CD8-positive, alpha-beta memory T cell (primary cell): Measurements from ENCODE around the gene LGR4. TPM values are rescaled to one million over a fixed set of nuclear protein-coding genes. Genes with fewer than 3 reads are reported as not detected.

Source experiments
- CTCF ChIA-PET: fragments of 350-600 bp; sonication (Branson Sonifier 250); formaldehyde crosslinking; loops from one replicate; lab custom pipeline; 2021; ENCODE audit warnings: antibody characterized with exemption; lab: Charles Lee
- POLR2A ChIA-PET: fragments of 350-600 bp; sonication (Branson Sonifier 250); formaldehyde crosslinking; loops from one replicate; lab custom pipeline; 2021; ENCODE audit warnings: antibody characterized with exemption; lab: Charles Lee
- DNase-seq, 5 donors: peaks; one replicate each; pipeline versions ENCODE4 v3.0.0 to v3.0.0-alpha.2; 2020 to 2022; ENCODE audit warnings: mixed read lengths in 1 of 5
- H3K27ac ChIP-seq: one replicate; pipeline ENCODE4 v1.7.0; 2013; ENCODE audit warnings: low read depth, mild to moderate bottlenecking, low read length, moderate library complexity
- H3K27me3 ChIP-seq: 2 replicates; pipeline ENCODE4 v1.7.0; 2013; ENCODE audit warnings: low read length, mild to moderate bottlenecking; ENCODE audit not compliant: insufficient read depth, poor library complexity, severe bottlenecking
- H3K36me3 ChIP-seq: 2 replicates; pipeline ENCODE4 v1.7.0; 2013; ENCODE audit warnings: mild to moderate bottlenecking, low read length, moderate library complexity; ENCODE audit not compliant: insufficient read depth
- H3K4me1 ChIP-seq: 2 replicates; pipeline ENCODE4 v1.7.0; 2013; ENCODE audit warnings: mild to moderate bottlenecking, low read length, moderate library complexity; ENCODE audit not compliant: insufficient read depth
- H3K4me3 ChIP-seq: 2 replicates; pipeline ENCODE4 v1.7.0; 2013; ENCODE audit warnings: mild to moderate bottlenecking, low read length
- H3K9me3 ChIP-seq: 2 replicates; pipeline ENCODE4 v1.7.0; 2013; ENCODE audit warnings: mild to moderate bottlenecking, low read length
- H3K27ac Mint-ChIP-seq, 8 donors: one replicate each; pipeline ENCODE4 v1.8.0; 2020 to 2021; ENCODE audit warnings: mixed read lengths in 8 of 8, mild to moderate bottlenecking in 6 of 8, inconsistent platforms in 3 of 8, moderate library complexity in 3 of 8
- H3K27me3 Mint-ChIP-seq, 2 donors: one replicate each; pipeline ENCODE4 v1.8.0; 2020 to 2021; ENCODE audit warnings: mixed read lengths in 2 of 2, mild to moderate bottlenecking in 1 of 2, moderate library complexity in 1 of 2
- H3K36me3 Mint-ChIP-seq, 3 donors: one replicate each; pipeline ENCODE4 v1.8.0; 2020 to 2021; ENCODE audit warnings: mixed read lengths in 3 of 3, inconsistent platforms in 1 of 3, mild to moderate bottlenecking in 1 of 3
- H3K4me1 Mint-ChIP-seq, 3 donors: one replicate each; pipeline ENCODE4 v1.8.0; 2020 to 2021; ENCODE audit warnings: mixed read lengths in 3 of 3, inconsistent platforms in 1 of 3, mild to moderate bottlenecking in 1 of 3
- H3K4me3 Mint-ChIP-seq, 7 donors: one replicate each; pipeline ENCODE4 v1.8.0; 2020 to 2021; ENCODE audit warnings: mixed read lengths in 7 of 7, mild to moderate bottlenecking in 6 of 7, moderate library complexity in 4 of 7, inconsistent platforms in 2 of 7
- H3K9me3 Mint-ChIP-seq, 5 donors: one replicate each; pipeline ENCODE4 v1.8.0; 2020 to 2022; ENCODE audit warnings: mixed read lengths in 5 of 5, mild to moderate bottlenecking in 3 of 5, moderate library complexity in 2 of 5, inconsistent platforms in 1 of 5
- polyA plus RNA-seq: library from polyadenylated mRNA; unstranded; fragments of 300-500 nt; fragmentation: Illumina TruSeq; gene quantifications from one replicate; pipeline ENCODE4 v1.2.3, GENCODE V29; 2021
- total RNA-seq, 2 experiments: library from RNA; stranded (reverse); gene quantifications; one replicate each; pipeline ENCODE4 v1.2.3, GENCODE V29; 2021

Gene LGR4
- total and polyA plus RNA-seq, 3 experiments from 2014 or later: 0.04 to 0.39 (median 0.07) TPM

- no peak overlapping the region for H3K27ac ChIP-seq
- Mint-ChIP-seq H3K27me3 (no peaks in the 10 kb centered on the region), H3K36me3 (peaks cover 0 to 2% (median 0%) of the 10 kb centered on the region in 3 donors), H3K4me1 (peaks cover 0 to 8% (median 0%) of the 10 kb centered on the region in 3 donors), H3K27ac (no peak overlapping the region), H3K4me3 (no peak overlapping the region), H3K9me3 (no peaks in the 10 kb centered on the region)
- H3K4me3 ChIP-seq: no peak overlapping the region
- no peaks in the 10 kb centered on the region for H3K27me3 ChIP-seq
- ChIA-PET CTCF (no interaction called here), POLR2A (no interaction called here)
- H3K9me3 ChIP-seq: no peaks in the 10 kb centered on the region
- H3K4me1 ChIP-seq: no peaks in the 10 kb centered on the region
- H3K36me3 ChIP-seq: no peaks in the 10 kb centered on the region
- DNase-seq: no peak
These were observed 84.6 kb downstream of the LGR4 start for GRCh38 chr11:27388001-27388400.

GRCh38 chr11:27387362-27387761 lies 85.2 kb downstream of the LGR4 start:
- Histone ChIP-seq H3K27me3 (no peaks in the 10 kb centered on the region), H3K36me3 (no peaks in the 10 kb centered on the region), H3K9me3 (no peaks in the 10 kb centered on the region), H3K4me3 (no peak overlapping the region), H3K27ac (no peak overlapping the region), H3K4me1 (no peaks in the 10 kb centered on the region)
- peaks cover 0 to 8% (median 0%) of the 10 kb centered on the region in 3 donors for H3K4me1 Mint-ChIP-seq
- no peak overlapping the region for H3K27ac Mint-ChIP-seq
- H3K27me3 Mint-ChIP-seq: no peaks in the 10 kb centered on the region
- CTCF ChIA-PET: no interaction called here
- no peak overlapping the region for H3K4me3 Mint-ChIP-seq
- peaks cover 0 to 2% (median 0%) of the 10 kb centered on the region in 3 donors for H3K36me3 Mint-ChIP-seq
- POLR2A ChIA-PET: no interaction called here
- DNase-seq: no peak
- no peaks in the 10 kb centered on the region for H3K9me3 Mint-ChIP-seq

DNA sequence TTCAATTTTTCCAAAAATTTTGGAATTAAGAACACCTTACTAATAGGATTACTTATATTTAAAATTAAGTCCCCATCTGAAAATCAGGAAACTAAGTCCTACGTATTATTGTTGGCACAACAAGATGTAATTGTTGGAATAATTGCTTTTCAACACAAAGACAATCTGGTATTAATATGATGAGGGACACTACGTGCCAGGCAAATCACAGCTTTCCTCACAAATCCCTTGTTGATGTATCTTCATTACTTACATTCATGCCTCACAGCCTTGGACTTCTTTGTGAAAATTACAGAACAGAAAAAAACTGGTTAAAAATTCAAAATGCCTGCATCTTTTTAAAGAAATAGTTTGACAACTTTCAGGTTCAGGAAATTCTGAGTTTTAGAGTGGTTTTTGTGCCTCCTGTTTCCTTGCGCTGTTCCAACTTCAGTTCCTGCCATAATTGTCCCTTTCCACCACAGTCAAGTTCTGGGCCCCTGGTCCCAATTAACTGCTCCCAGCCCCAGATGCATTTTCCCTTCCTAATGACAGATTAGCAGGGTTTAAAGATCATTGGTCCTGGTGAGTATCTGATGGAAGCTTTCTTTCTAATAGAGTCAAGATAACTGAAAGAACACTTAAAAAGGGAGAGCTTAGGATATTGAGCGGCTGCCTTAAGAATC lies 86.3 kb downstream of the LGR4 start:
- Histone ChIP-seq H3K4me1 (no peaks in the 10 kb centered on the region), H3K27me3 (no peaks in the 10 kb centered on the region), H3K27ac (no peak overlapping the region), H3K36me3 (no peaks in the 10 kb centered on the region), H3K4me3 (no peak overlapping the region), H3K9me3 (no peaks in the 10 kb centered on the region)
- H3K9me3 Mint-ChIP-seq: no peaks in the 10 kb centered on the region
- POLR2A ChIA-PET: no interaction called here
- peaks cover 0 to 4% (median 2%) of the 10 kb centered on the region in 3 donors for H3K36me3 Mint-ChIP-seq
- CTCF ChIA-PET: no interaction called here
- H3K4me1 Mint-ChIP-seq: peaks cover 0 to 8% (median 0%) of the 10 kb centered on the region in 3 donors
- H3K4me3 Mint-ChIP-seq: no peak overlapping the region
- no peak for DNase-seq
- H3K27me3 Mint-ChIP-seq: peaks cover 0 to 5% of the 10 kb centered on the region in 2 donors
- peak overlapping the region in 1 of 8 donors; percentile 29 for H3K27ac Mint-ChIP-seq

DNA sequence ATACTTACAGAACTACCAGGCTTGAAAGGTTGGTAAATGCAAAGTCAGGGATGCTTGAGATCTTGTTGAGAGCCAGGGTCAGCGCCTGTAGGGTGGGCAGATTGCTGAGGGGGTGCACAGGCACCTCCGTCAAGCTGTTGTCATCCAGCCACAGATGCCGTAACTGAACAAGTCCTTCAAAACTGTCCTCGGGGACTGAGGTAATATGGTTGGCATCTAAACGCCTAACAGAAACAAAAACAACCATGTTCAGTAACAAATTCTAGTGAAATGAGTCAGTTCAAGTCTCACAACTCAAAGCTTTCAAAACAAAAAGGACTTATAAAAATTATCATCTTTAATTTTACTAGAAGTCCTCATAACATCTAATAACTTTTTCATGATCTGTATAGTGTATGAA lies 87.3 kb downstream of the LGR4 start:
- H3K9me3 Mint-ChIP-seq: no peaks in the 10 kb centered on the region
- no peak for DNase-seq
- peaks cover 0 to 4% (median 2%) of the 10 kb centered on the region in 3 donors for H3K36me3 Mint-ChIP-seq
- Histone ChIP-seq H3K4me1 (no peaks in the 10 kb centered on the region), H3K36me3 (no peaks in the 10 kb centered on the region), H3K9me3 (no peaks in the 10 kb centered on the region), H3K27ac (no peak overlapping the region), H3K27me3 (no peaks in the 10 kb centered on the region), H3K4me3 (no peak overlapping the region)
- peaks cover 0 to 5% of the 10 kb centered on the region in 2 donors for H3K27me3 Mint-ChIP-seq
- peaks cover 0 to 8% (median 0%) of the 10 kb centered on the region in 3 donors for H3K4me1 Mint-ChIP-seq
- CTCF ChIA-PET: no interaction called here
- H3K4me3 Mint-ChIP-seq: no peak overlapping the region
- POLR2A ChIA-PET: no interaction called here
- H3K27ac Mint-ChIP-seq: peak overlapping the region in 1 of 8 donors; percentile 29

DNA sequence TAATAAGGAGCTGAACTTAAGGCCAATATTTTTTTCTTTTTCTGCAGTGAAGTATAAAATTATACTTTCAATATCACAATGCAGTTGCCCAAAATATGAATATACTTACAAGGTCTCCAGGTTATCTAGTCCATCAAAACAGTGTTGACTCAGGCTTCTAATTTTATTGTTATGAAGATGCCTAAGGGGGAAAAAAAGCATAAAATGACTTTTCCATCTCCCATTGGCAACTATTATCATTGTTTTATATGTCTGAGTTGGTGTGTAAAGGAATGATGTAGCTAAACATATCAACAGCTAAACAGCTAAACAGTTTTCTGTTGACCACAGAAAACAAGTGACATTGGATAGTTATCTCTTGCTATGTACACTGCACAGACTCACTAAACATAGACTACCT lies 88.4 kb downstream of the LGR4 start:
- Histone ChIP-seq H3K9me3 (no peaks in the 10 kb centered on the region), H3K27ac (no peak overlapping the region), H3K36me3 (no peaks in the 10 kb centered on the region), H3K4me1 (no peaks in the 10 kb centered on the region), H3K27me3 (no peaks in the 10 kb centered on the region), H3K4me3 (no peak overlapping the region)
- no peak overlapping the region for H3K4me3 Mint-ChIP-seq
- H3K27me3 Mint-ChIP-seq: peaks cover 4 to 5% of the 10 kb centered on the region in 2 donors
- peaks cover 0 to 8% (median 0%) of the 10 kb centered on the region in 3 donors for H3K4me1 Mint-ChIP-seq
- DNase-seq: no peak
- no peaks in the 10 kb centered on the region for H3K9me3 Mint-ChIP-seq
- no peak overlapping the region for H3K27ac Mint-ChIP-seq
- peaks cover 0 to 4% (median 2%) of the 10 kb centered on the region in 3 donors for H3K36me3 Mint-ChIP-seq
- ChIA-PET CTCF (no interaction called here), POLR2A (no interaction called here)

DNA sequence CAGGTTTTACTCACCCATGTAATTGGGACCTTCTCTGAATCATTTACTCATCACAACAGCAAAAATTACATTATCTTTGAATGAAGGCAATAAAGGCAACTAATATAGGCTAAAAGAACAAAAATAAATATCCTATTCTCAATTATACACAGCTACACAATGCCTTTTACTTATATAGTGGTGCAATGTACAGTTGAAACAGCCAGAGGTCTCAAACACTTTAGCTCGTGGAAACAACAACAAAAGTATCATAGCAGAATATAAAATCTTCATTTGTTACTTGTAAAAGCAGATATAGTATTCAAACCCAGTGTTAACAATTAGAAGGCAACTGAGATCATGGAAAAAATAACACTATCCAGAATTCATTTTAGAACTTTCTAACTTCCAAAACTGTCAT lies 88.9 kb downstream of the LGR4 start:
- H3K27ac Mint-ChIP-seq: no peak overlapping the region
- Histone ChIP-seq H3K27ac (no peak overlapping the region), H3K4me3 (no peak overlapping the region), H3K36me3 (no peaks in the 10 kb centered on the region), H3K9me3 (no peaks in the 10 kb centered on the region), H3K4me1 (no peaks in the 10 kb centered on the region), H3K27me3 (no peaks in the 10 kb centered on the region)
- DNase-seq: no peak
- H3K4me1 Mint-ChIP-seq: peaks cover 0 to 4% (median 0%) of the 10 kb centered on the region in 3 donors
- ChIA-PET POLR2A (no interaction called here), CTCF (no interaction called here)
- no peak overlapping the region for H3K4me3 Mint-ChIP-seq
- peaks cover 0 to 4% (median 2%) of the 10 kb centered on the region in 3 donors for H3K36me3 Mint-ChIP-seq
- H3K9me3 Mint-ChIP-seq: no peaks in the 10 kb centered on the region
- peaks cover 4 to 5% of the 10 kb centered on the region in 2 donors for H3K27me3 Mint-ChIP-seq

GRCh38 chr11:27381238-27381666 lies 91.3 kb downstream of the LGR4 start:
- ChIA-PET CTCF (no interaction called here), POLR2A (no interaction called here)
- no peak overlapping the region for H3K4me3 Mint-ChIP-seq

GRCh38 chr11:27380771-27381170 lies 91.8 kb downstream of the LGR4 start:
- H3K9me3 ChIP-seq: no peaks in the 10 kb centered on the region
- Mint-ChIP-seq H3K4me3 (no peak overlapping the region), H3K36me3 (peaks cover 0 to 4% (median 2%) of the 10 kb centered on the region in 3 donors), H3K4me1 (peaks cover 0 to 4% (median 0%) of the 10 kb centered on the region in 3 donors), H3K9me3 (no peaks in the 10 kb centered on the region), H3K27ac (no peak overlapping the region), H3K27me3 (peaks cover 4 to 5% of the 10 kb centered on the region in 2 donors)
- H3K27me3 ChIP-seq: no peaks in the 10 kb centered on the region
- H3K4me1 ChIP-seq: no peaks in the 10 kb centered on the region
- DNase-seq: no peak
- CTCF ChIA-PET: no interaction called here
- no peaks in the 10 kb centered on the region for H3K36me3 ChIP-seq
- no peak overlapping the region for H3K27ac ChIP-seq
- no peak overlapping the region for H3K4me3 ChIP-seq
- POLR2A ChIA-PET: no interaction called here

More at GRCh38 chr11:27381238-27381666, 91.3 kb downstream of the LGR4 start:
- no peak for DNase-seq
- Histone ChIP-seq H3K27ac (no peak overlapping the region), H3K4me3 (no peak overlapping the region), H3K4me1 (no peaks in the 10 kb centered on the region), H3K36me3 (no peaks in the 10 kb centered on the region), H3K9me3 (no peaks in the 10 kb centered on the region), H3K27me3 (no peaks in the 10 kb centered on the region)
- H3K36me3 Mint-ChIP-seq: peaks cover 0 to 4% (median 2%) of the 10 kb centered on the region in 3 donors
- H3K4me1 Mint-ChIP-seq: peaks cover 0 to 4% (median 0%) of the 10 kb centered on the region in 3 donors
- H3K9me3 Mint-ChIP-seq: no peaks in the 10 kb centered on the region
- peaks cover 4 to 5% of the 10 kb centered on the region in 2 donors for H3K27me3 Mint-ChIP-seq
- H3K27ac Mint-ChIP-seq: no peak overlapping the region
